ENCODE results near the gene GPHN. TPM values are rescaled to one million over a fixed set of nuclear protein-coding genes. Genes with fewer than 3 reads are reported as not detected.

The GPHN gene
- total and polyA plus RNA-seq, 2 of the 8 experiments (the other 6 are each of a cell fraction or from before 2014, with no cell fraction given), result 6.0 to 16.0 TPM

GRCh38 chr14:66813636-66814035 is 305.7 kb downstream of the GPHN start:
- no peak overlapping the region for H2BK12ac ChIP-seq (ENCODE audit: low read depth, low read length)
- H2AK5ac ChIP-seq (ENCODE audit: low read depth, low read length), result no peak overlapping the region
- H3K27me3 ChIP-seq (replicated peaks in 1 of 4; ENCODE audit: control insufficient read depth in 3 of 4, extremely low read depth in 1 of 4, insufficient read depth in 3 of 4, low read length in 3 of 4), result no peaks in the 10 kb centered on the region
- H3K79me2 ChIP-seq (ENCODE audit: control insufficient read depth in 1 of 2, insufficient read depth in 2 of 2, low read length in 2 of 2), result no peaks in the 10 kb centered on the region
- H3K4me1 ChIP-seq (replicated peaks in 1 of 4; ENCODE audit: control insufficient read depth in 3 of 4, insufficient read depth in 4 of 4, low read length in 3 of 4), result no peaks in the 10 kb centered on the region
- H4K8ac ChIP-seq (ENCODE audit: extremely low read depth, insufficient read depth, low read length), result no peak overlapping the region
- H3K23me2 ChIP-seq (ENCODE audit: low read depth, low read length), result no peaks in the 10 kb centered on the region
- POLR2A ChIA-PET (ENCODE audit: partially characterized antibody), result no interaction called here
- H3K56ac ChIP-seq (replicated peaks; ENCODE audit: insufficient read length, low read depth, low read length), result no peak overlapping the region
- H4K20me1 ChIP-seq (replicated peaks in 1 of 2; ENCODE audit: control insufficient read depth in 1 of 2, insufficient read depth in 2 of 2, low read length in 2 of 2), result no peaks in the 10 kb centered on the region
- no peak overlapping the region for H3K9ac ChIP-seq (replicated peaks in 1 of 4; ENCODE audit: extremely low read depth in 1 of 4, low read depth in 3 of 4, low read length in 3 of 4)
- no peak overlapping the region for H4K5ac ChIP-seq (ENCODE audit: insufficient read length, low read depth, low read length)
- no peak overlapping the region for H3K14ac ChIP-seq (ENCODE audit: insufficient read length)
- TF ChIP-seq RAD21 (IDR thresholded peaks at IDR 0.05 in 1 of 2, conservative IDR thresholded peaks at IDR 0.05 in 1 of 2; ENCODE audit: low read depth in 2 of 2, low read length in 2 of 2) (no peak), CEBPB (IDR thresholded peaks at IDR 0.05; ENCODE audit: low read depth, low read length) (peak; percentile 51; the same call in 1 of the 2 replicates)
- no peak overlapping the region for H3K18ac ChIP-seq (ENCODE audit: extremely low read depth, low read length)
- H2BK120ac ChIP-seq (replicated peaks; ENCODE audit: low read depth, low read length), result no peak overlapping the region
- WGBS, 2 experiments (ENCODE audit: extremely low coverage in 1 of 2, insufficient coverage in 1 of 2, insufficient read length in 1 of 2, insufficient replicate concordance in 2 of 2, low coverage in 1 of 2, low lambda C conversion rate in 2 of 2, missing lambda C conversion rate in 1 of 2), result 96% methylated on average over 6 of the region's 6 CpGs; no CpG with 5 or more reads in 1 of the 2 experiments
- DNase-seq (ENCODE audit: low read depth in 1 of 2, low spot score in 2 of 2) (no peak), FAIRE-seq (no peak)
- peaks cover 2 to 7% of the 10 kb centered on the region in 2 experiments; a peak in 3 of 4 replicates for H3K9me3 ChIP-seq (ENCODE audit: insufficient read depth in 2 of 2, low read depth in 1 of 2, low read length in 1 of 2)
- no peak overlapping the region for H2BK20ac ChIP-seq (ENCODE audit: low read length)
- H4K91ac ChIP-seq (replicated peaks; ENCODE audit: insufficient read length, low read length), result no peak overlapping the region
- H3K36me3 ChIP-seq (ENCODE audit: control insufficient read depth in 2 of 4, insufficient read depth in 4 of 4, low read length in 3 of 4), result peaks cover 0 to 7% (median 0%) of the 10 kb centered on the region in 4 experiments; a peak in 1 of 8 replicates
- H3K79me1 ChIP-seq (ENCODE audit: low read depth, low read length), result no peaks in the 10 kb centered on the region; the same call in 1 of the 2 replicates
- H2AFZ ChIP-seq (ENCODE audit: low read length), result no peak overlapping the region
- no peak overlapping the region for H3K4me2 ChIP-seq (ENCODE audit: insufficient read depth in 1 of 2, low read depth in 2 of 2, low read length in 2 of 2)
- no peak overlapping the region for H2BK5ac ChIP-seq (ENCODE audit: low read depth, low read length)
- no peak overlapping the region for H2BK15ac ChIP-seq (ENCODE audit: low read length)
- H3K4me3 ChIP-seq (ENCODE audit: extremely low read depth in 1 of 4, insufficient read depth in 2 of 4, low read depth in 3 of 4, low read length in 4 of 4), result no peak overlapping the region
- no peak overlapping the region for H3K23ac ChIP-seq (ENCODE audit: insufficient read length)
- no peak overlapping the region for H3K4ac ChIP-seq (replicated peaks; ENCODE audit: insufficient read length, low read depth, low read length)
- CTCF ChIA-PET (ENCODE audit: partially characterized antibody), result no interaction called here
- no peak overlapping the region for H3K27ac ChIP-seq (ENCODE audit: low read depth, low read length)

Data from H1 (cell line).